ENCODE results near the gene AQP7. TPM values are rescaled to one million over a fixed set of nuclear protein-coding genes. Genes with fewer than 3 reads are reported as not detected.

AQP7 gene
- total RNA-seq, 2 donors from 2014 or later = 4.2 to 29.7 TPM

DNA sequence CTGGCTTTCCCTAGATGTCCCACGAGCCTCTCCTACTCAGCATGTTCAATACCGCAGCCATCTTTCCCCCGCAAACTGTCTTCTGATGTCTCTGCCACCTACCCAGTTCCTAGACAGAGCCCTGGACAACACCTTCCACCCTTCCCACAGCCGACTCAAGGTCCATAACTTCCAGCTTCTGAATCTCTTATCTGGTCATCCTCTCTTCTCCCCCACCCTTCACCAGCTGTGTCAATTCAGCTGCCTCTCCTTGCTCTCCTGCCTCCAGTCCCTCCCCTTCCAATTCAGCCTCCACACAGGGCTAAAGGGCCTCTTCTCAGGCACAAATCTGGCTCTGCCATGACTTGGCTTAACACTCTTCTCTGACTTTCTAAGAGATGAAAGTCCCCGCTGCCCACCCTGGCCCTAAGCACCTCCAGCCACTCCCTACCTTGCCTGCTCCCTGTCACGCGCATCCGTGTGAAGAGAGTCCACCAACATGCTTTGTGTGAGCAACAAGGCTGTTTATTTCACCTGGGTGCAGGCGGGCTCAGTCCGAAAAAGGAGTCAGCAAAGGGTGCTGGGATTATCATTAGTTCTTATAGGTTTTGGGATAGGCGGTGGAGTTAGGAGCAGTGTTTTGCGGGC is 25.2 kb downstream of the AQP7 start:
- 87 to 89% methylated on average over 12 of the region's 12 CpGs for WGBS, 2 donors
- no peaks in the 10 kb centered on the region for H3K36me3 ChIP-seq (replicated peaks in 1 of 2; ENCODE audit: insufficient read depth in 1 of 2, low read depth in 2 of 2)
- H3K27me3 ChIP-seq = no peaks in the 10 kb centered on the region
- ATAC-seq = no peak
- no peak overlapping the region for H3K27ac ChIP-seq
- peaks cover 6% of the 10 kb centered on the region for H3K4me1 ChIP-seq
- H3K9me3 ChIP-seq = no peaks in the 10 kb centered on the region
- DNase-seq = peak in 2 of 4 donors; percentile 2 to 7
- no peak for TF ChIP-seq POLR2A (IDR thresholded peaks at IDR 0.05)
- TF ChIP-seq CTCF (IDR thresholded peaks at IDR 0.05) = no peak
- H3K4me3 ChIP-seq = no peak overlapping the region
- intact Hi-C loops (cut with DNase I) = loop anchor here (10.0 kb wide), 1 partner anchor 88 kb away; no protein-coding TSS in a partner anchor

- intact Hi-C loops (cut with DNase I) = loop anchor here (10.0 kb wide), 1 partner anchor 89 kb away; no protein-coding TSS in a partner anchor
- H3K9me3 ChIP-seq = no peaks in the 10 kb centered on the region
- peaks cover 6% of the 10 kb centered on the region for H3K4me1 ChIP-seq
- H3K27ac ChIP-seq = no peak overlapping the region
- DNase-seq (peak in 2 of 4 donors; percentile 7 to 8), ATAC-seq (no peak)
- TF ChIP-seq POLR2A (IDR thresholded peaks at IDR 0.05) (no peak), CTCF (IDR thresholded peaks at IDR 0.05) (no peak)
- peaks cover 0 to 4% of the 10 kb centered on the region in 2 donors for H3K36me3 ChIP-seq (replicated peaks in 1 of 2; ENCODE audit: insufficient read depth in 1 of 2, low read depth in 2 of 2)
- H3K4me3 ChIP-seq = no peak overlapping the region
- no peaks in the 10 kb centered on the region for H3K27me3 ChIP-seq
- 92 to 94% methylated on average over 7 of the region's 7 CpGs for WGBS, 2 donors
Measured at GRCh38 chr9:33375841-33376321, 26.5 kb downstream of the AQP7 start.

- DNase-seq (peak in 1 of 4 donors; percentile 7), ATAC-seq (peak; percentile 24)
- WGBS, 2 donors = 66 to 68% methylated on average over 15 of the region's 15 CpGs
- Histone ChIP-seq H3K4me1 (peaks cover 6% of the 10 kb centered on the region), H3K36me3 (replicated peaks in 1 of 2; ENCODE audit: insufficient read depth in 1 of 2, low read depth in 2 of 2) (peaks cover 0 to 9% of the 10 kb centered on the region in 2 donors), H3K27me3 (no peaks in the 10 kb centered on the region), H3K4me3 (no peak overlapping the region), H3K9me3 (no peaks in the 10 kb centered on the region), H3K27ac (peak overlapping the region in 1 of 4 donors; percentile 26)
- intact Hi-C loops (cut with DNase I) = loop anchor here (10.0 kb wide), 1 partner anchor 89 kb away; no protein-coding TSS in a partner anchor
- no peak for TF ChIP-seq CTCF (IDR thresholded peaks at IDR 0.05)
Measured at GRCh38 chr9:33375238-33375840, 27.0 kb downstream of the AQP7 start.

GRCh38 chr9:33374634-33375237 is 27.6 kb downstream of the AQP7 start:
- no peaks in the 10 kb centered on the region for H3K9me3 ChIP-seq
- H3K27ac ChIP-seq = peak overlapping the region in 1 of 4 donors; percentile 26
- TF ChIP-seq CTCF (IDR thresholded peaks at IDR 0.05) (peak; percentile 71 to 87 (median 83)), POLR2A (IDR thresholded peaks at IDR 0.05) (no peak)
- intact Hi-C loops (cut with DNase I) = loop anchor here (10.0 kb wide), 1 partner anchor 90 kb away; no protein-coding TSS in a partner anchor
- peaks cover 0 to 13% of the 10 kb centered on the region in 2 donors for H3K36me3 ChIP-seq (replicated peaks in 1 of 2; ENCODE audit: insufficient read depth in 1 of 2, low read depth in 2 of 2)
- WGBS, 2 donors = 59 to 62% methylated on average over 6 of the region's 6 CpGs
- DNase-seq (peak; percentile 80 to 86 (median 82)), ATAC-seq (peak; percentile 93)
- H3K4me1 ChIP-seq = peaks cover 6% of the 10 kb centered on the region
- H3K4me3 ChIP-seq = no peak overlapping the region
- H3K27me3 ChIP-seq = no peaks in the 10 kb centered on the region
